NCI-H128 (cell line): ENCODE data around the gene F10.

Source experiments
- DNase-seq: peaks from one replicate; lab custom pipeline; 2025; ENCODE audit not compliant: unreplicated experiment; lab: John Stamatoyannopoulos, UW

The F10 gene

GRCh38 chr13:113086031-113086750 is 36.4 kb upstream of the F10 start:
- DNase-seq: no peak

GRCh38 chr13:113086991-113087922 is 35.3 kb upstream of the F10 start:
- DNase-seq: no peak

GRCh38 chr13:113087923-113088690 is 34.5 kb upstream of the F10 start:
- no peak for DNase-seq

GRCh38 chr13:113088691-113089020 is 33.9 kb upstream of the F10 start:
- DNase-seq: no peak

GRCh38 chr13:113089693-113090414 is 32.7 kb upstream of the F10 start:
- DNase-seq: no peak

- no peak for DNase-seq
These were observed 32.2 kb upstream of the F10 start for GRCh38 chr13:113090415-113090770.

- DNase-seq: no peak
These were observed 31.8 kb upstream of the F10 start for GRCh38 chr13:113090806-113091205.

- no peak for DNase-seq
These were observed 31.3 kb upstream of the F10 start for GRCh38 chr13:113091211-113091771.

- no peak for DNase-seq
These were observed 30.5 kb upstream of the F10 start for GRCh38 chr13:113091891-113092775.

GRCh38 chr13:113092776-113093579 is 29.6 kb upstream of the F10 start:
- DNase-seq: no peak

- DNase-seq: no peak
These were observed 28.8 kb upstream of the F10 start for GRCh38 chr13:113093580-113094409.

GRCh38 chr13:113094410-113094800 is 28.2 kb upstream of the F10 start:
- DNase-seq: no peak

- DNase-seq: no peak
These were observed 27.2 kb upstream of the F10 start for GRCh38 chr13:113095146-113096051.

GRCh38 chr13:113096052-113096744 is 26.4 kb upstream of the F10 start:
- DNase-seq: no peak

- DNase-seq: no peak
These were observed 25.8 kb upstream of the F10 start for GRCh38 chr13:113096745-113097305.

- no peak for DNase-seq
These were observed 24.9 kb upstream of the F10 start for GRCh38 chr13:113097651-113098050.
